ENCODE measurements around the gene PDGFA.

The PDGFA gene

DNA sequence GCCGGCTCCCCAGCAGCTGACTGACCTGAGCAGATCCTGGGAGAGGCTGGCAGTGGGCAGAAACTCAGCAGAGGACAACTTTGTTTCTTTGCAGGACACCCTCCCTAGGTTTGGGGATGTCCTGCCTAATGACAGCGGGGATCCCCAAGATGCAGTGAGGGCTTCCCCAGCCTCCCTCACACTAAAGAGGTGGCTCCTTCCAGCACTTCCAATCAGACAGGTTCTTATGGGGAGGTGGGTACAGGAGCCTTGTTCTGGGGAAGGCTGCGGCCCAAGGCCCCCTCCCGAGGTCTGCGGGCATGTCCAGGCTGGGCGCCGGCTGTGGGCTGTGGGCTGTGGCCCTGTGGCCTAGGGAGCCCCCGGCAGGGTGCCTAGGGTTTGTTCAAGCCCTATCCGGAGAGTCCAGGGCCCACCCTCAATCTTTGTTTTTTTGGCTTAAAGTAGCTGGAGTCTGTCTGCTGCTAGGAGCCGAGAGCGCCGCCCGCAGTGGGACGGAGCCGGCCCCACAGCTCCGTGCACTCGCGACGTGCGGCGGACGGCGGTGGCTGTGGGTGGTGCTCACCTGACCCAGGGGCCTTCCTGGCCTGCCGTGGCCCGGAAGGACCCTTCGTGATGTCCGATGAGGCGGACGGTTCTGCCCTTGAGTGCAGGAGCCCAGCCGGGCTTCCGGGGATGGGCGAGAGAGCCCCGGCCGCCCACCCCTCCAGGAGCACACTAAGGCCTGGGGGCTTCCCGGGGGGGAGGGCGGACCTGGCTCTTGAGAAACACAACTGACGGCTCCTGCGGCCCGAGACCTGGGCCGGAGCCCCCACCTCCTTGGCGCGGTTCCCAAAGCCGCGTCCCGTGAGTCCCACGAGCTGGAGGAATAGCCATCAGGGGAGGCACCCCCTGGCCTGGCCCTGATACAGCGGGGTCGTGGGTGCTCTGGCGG, 57.2 kb downstream of the PDGFA start:
- DNase-seq (ENCODE audit: low read depth in 2 of 2, low spot score in 1 of 2) = no peak

DNA sequence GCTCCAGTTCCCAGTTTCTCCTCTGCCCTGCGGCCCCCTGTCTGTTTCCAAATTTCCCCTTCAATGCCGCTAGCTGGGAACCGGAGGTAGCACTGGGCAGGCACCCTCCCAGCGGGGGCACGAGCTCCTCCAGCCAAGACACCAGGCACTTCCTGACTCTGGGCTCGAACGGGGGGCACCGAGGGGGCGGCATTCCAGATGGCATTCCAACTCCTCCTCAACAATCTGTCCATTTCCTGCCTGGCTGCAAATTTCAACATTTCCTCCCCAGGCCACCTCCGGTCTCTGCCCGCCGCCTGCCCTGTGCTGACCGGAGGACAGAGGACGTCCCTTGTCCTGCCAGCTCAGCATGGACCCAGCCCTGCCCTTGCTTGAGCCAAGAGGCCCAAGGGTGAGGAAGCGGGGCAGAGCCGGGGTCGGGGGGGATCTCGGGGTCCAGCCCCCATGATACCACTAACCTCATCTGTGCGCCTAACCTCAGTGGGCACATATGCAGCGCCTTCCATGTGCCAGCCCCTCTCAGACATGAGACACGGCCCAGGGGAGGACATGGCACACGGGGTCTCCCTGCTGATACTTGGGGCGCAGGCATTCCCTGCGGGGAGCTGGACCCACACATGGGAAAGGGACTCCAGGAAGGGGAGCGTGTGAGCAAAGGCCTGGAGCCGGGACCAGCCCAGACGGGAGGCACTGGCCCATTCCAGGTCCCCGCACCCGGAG, 58.0 kb downstream of the PDGFA start:
- no peak for DNase-seq (ENCODE audit: low read depth in 2 of 2, low spot score in 1 of 2)

- DNase-seq (ENCODE audit: low read depth in 2 of 2, low spot score in 1 of 2) = no peak
Observed at GRCh38 chr7:461117-461452, 58.6 kb downstream of the PDGFA start.

DNA sequence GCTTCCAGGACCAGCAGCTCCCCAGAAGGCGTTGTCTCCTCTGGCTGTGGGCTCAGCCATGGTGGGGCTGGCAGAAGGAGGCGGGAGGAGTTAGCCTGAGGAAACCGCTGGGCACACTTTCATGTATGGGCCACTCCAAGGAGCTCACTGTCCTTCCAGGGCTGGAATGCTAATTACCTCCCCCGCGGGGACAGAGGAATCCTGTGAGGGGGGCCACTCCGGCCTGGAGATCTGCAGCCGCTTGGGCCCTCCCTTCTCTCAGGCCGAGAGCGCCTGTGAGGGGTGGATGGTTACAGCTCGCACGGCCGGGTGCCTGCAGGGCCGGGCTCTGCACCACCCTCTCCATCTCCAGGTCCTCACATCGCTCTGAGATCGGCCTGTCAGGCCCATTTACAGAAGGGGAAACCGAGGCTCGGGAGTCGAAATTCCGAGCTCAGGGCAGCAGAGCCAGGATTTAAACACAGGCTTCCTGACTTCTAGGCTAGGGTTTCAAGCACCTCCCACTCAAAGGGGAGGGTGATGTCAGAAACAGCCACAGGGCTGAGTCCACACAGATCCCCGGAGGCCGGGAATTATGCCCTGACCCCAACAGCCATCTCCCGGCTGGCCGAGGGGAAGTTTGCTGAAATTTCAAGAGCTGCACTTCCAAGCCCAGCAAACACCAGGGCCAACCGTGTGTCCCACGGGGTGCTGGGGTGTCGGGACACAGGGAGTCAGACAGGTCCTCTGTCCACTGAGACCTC, 59.1 kb downstream of the PDGFA start:
- DNase-seq (ENCODE audit: low read depth in 2 of 2, low spot score in 1 of 2) = no peak

GRCh38 chr7:459584-460373, 59.9 kb downstream of the PDGFA start:
- DNase-seq (ENCODE audit: low read depth in 2 of 2, low spot score in 1 of 2) = no peak

GRCh38 chr7:458511-459245, 61.0 kb downstream of the PDGFA start:
- DNase-seq (ENCODE audit: low read depth in 2 of 2, low spot score in 1 of 2) = no peak

- DNase-seq (ENCODE audit: low read depth in 2 of 2, low spot score in 1 of 2) = no peak
Observed at GRCh38 chr7:457814-458510, 61.7 kb downstream of the PDGFA start.

GRCh38 chr7:455110-455928, 64.3 kb downstream of the PDGFA start:
- no peak for DNase-seq (ENCODE audit: low read depth in 2 of 2, low spot score in 1 of 2)

- DNase-seq (ENCODE audit: low read depth in 2 of 2, low spot score in 1 of 2) = no peak
Observed at GRCh38 chr7:454356-455109, 65.1 kb downstream of the PDGFA start.

- no peak for DNase-seq (ENCODE audit: low read depth in 2 of 2, low spot score in 1 of 2)
Observed at GRCh38 chr7:453597-454306, 65.9 kb downstream of the PDGFA start.

GRCh38 chr7:452791-453455, 66.7 kb downstream of the PDGFA start:
- DNase-seq (ENCODE audit: low read depth in 2 of 2, low spot score in 1 of 2) = no peak

GRCh38 chr7:452226-452751, 67.4 kb downstream of the PDGFA start:
- no peak for DNase-seq (ENCODE audit: low read depth in 2 of 2, low spot score in 1 of 2)

GRCh38 chr7:451255-452225, 68.1 kb downstream of the PDGFA start:
- DNase-seq (ENCODE audit: low read depth in 2 of 2, low spot score in 1 of 2) = no peak

DNA sequence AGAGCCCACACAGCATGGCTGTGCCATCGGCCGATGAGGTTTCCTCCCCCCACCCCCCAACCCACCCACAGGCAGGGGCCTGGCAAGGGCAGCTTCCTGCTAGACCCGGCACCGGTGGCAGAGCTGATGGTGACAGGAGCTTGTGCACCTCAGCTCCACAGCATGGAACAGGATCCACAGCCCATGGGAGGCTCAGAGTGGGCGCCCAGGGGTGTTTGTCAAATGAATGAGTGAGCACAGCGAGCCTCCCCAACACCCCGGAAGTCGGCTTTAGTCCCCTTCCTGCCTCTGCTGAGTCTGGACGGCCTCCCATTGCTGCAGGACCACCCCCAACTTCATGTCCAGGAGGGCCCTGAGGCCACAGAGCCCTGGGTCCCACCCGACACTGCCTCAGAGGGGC, 68.9 kb downstream of the PDGFA start:
- no peak for DNase-seq (ENCODE audit: low read depth in 2 of 2, low spot score in 1 of 2)

- DNase-seq (ENCODE audit: low read depth in 2 of 2, low spot score in 1 of 2) = no peak
Observed at GRCh38 chr7:450036-450435, 69.6 kb downstream of the PDGFA start.

Data from stimulated activated CD8-positive, alpha-beta memory T cell treated with anti-CD3 and anti-CD28 coated beads, Interleukin-4, amount 100 ng/mL, for 4 hours (primary cell).